Hepatocyte (in vitro differentiated cells): ENCODE data around the gene TMEM117.

Source experiments
- EZH2 ChIP-seq: fragments of 200-600 bp; sonication (generic); IDR thresholded peaks from 2 replicates; pipeline ENCODE4 v1.6.1; 2016; ENCODE audit warnings: antibody characterized with exemption, mild to moderate bottlenecking, borderline replicate concordance
- EZH2phosphoT487 ChIP-seq: fragments of 200-600 bp; sonication (generic); IDR thresholded peaks from one replicate; pipeline ENCODE4 v1.6.1; 2018; ENCODE audit warnings: antibody characterized with exemption, mild to moderate bottlenecking, low read depth, moderate library complexity; ENCODE audit not compliant: unreplicated experiment, severe bottlenecking
- TF ChIP-seq, protein P1 (sequence below): fragments of 200-600 bp; sonication (generic); IDR thresholded peaks from 2 replicates; pipeline ENCODE4 v1.5.1; 2016; ENCODE audit warnings: antibody characterized with exemption, mild to moderate bottlenecking; ENCODE audit not compliant: poor library complexity

DNA sequence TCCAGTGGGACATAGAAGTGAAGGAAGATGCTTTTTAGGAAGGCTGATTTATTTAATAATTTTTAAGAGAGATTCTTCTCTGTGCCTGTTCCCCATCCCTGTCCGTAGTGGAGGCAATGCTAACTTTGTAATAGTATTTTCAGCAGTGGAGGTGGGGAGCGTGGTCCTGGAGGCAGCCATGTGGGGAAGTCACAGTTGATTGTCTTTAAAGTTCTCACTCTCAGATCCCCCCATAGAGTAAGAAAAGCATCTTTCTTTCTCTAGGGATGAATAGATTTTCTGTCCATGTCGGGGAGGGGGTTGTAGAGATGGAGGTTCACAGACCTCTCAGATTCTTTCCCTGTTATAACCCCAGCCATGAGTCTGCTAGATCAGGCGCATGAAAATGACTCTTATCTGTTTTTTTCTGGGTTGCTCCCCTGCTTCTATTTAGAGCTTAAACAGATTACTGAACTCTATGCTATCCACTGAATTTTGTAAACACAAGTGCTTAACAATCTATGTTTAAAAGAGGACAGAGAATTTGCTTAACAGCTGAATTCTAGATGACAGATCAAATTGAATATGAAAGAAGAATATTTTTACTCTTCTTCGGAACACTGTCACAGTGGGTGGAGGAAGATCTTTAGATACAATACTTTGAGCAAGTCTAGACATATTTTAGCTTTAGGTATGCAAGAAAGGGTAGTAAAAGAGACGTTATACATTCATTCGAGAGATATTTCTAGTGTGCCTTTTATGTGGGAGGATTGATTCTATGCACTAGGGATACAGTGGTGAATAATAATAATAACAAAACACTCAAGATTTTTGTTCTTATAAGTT is 25.3 kb downstream of the TMEM117 start:
- no peak for TF ChIP-seq EZH2
- TF ChIP-seq, protein P1, sequence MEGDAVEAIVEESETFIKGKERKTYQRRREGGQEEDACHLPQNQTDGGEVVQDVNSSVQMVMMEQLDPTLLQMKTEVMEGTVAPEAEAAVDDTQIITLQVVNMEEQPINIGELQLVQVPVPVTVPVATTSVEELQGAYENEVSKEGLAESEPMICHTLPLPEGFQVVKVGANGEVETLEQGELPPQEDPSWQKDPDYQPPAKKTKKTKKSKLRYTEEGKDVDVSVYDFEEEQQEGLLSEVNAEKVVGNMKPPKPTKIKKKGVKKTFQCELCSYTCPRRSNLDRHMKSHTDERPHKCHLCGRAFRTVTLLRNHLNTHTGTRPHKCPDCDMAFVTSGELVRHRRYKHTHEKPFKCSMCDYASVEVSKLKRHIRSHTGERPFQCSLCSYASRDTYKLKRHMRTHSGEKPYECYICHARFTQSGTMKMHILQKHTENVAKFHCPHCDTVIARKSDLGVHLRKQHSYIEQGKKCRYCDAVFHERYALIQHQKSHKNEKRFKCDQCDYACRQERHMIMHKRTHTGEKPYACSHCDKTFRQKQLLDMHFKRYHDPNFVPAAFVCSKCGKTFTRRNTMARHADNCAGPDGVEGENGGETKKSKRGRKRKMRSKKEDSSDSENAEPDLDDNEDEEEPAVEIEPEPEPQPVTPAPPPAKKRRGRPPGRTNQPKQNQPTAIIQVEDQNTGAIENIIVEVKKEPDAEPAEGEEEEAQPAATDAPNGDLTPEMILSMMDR = no peak
- TF ChIP-seq EZH2phosphoT487 = no peak
